NCI-H524 treated with DMSO at 0.1 percent for 48 hours (cell line): ENCODE measurements around the gene OVOL3.
"Not testable (repeated sequence)": the region's sequence is repeated elsewhere in the genome, so short reads cannot be mapped to it uniquely, and the experiment has no call there.

Experiments used
- DNase-seq: peaks from one replicate; lab custom pipeline; 2025; lab: John Stamatoyannopoulos, UW

OVOL3 gene

DNA sequence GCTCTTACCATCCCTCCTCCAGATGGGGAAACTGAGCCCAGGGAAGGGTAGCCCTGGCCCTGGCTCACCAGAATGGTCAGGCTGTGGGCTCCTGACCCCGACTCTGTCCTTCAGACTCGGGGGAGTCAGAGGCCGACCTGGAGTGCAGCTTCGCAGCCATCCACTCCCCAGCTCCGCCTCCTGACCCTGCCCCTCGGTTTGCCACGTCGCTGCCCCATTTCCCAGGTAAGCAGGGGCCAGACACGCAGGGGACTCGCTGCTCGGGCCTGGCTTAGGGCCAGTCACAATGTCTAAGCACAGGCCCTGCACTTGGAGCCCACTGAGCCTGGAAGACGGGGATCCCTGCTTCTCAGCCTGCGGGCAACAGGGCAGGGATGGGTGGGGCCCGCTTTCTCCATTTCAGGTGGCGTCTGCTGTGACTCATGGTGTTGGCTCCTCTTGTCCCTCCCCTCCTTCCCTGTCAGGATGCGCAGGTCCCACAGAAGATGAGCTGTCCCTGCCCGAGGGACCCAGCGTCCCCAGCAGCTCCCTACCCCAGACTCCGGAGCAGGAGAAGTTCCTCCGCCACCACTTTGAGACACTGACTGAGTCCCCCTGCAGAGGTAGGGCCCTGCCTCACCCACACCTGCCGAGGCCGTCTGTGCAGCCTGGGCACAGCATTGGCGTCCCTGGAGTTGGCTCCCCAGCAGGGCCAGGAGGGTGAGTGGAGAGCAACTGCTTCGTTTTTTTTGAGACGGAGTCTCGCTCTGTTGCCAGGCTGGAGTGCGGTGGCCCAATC lies 9.2 kb upstream of the OVOL3 start:
- no peak for DNase-seq

DNA sequence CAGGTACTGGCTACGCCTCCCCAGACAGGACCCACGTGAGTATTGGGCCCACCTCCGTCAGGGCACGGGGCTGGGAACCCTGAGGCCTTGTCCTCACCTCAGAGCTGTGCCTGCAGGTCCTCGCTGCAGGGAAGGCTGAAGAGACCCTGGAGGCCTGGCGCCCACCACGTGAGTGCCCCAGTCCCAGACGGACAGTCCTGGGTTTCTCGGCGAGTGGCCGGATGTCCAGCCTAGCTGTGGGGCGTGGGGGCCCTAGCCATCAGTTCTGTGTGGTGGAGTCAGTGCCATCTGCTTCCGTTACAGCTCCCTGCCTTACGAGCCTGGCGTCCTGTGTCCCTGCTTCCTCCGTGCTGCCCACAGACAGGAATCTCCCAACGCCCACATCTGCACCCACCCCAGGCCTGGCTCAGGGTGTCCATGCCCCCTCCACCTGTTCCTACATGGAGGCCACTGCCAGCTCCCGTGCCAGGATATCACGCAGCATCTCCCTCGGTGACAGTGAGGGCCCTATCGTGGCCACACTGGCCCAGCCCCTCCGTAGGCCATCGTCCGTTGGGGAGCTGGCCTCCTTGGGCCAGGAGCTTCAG lies 7.8 kb upstream of the OVOL3 start:
- DNase-seq, result no peak

DNA sequence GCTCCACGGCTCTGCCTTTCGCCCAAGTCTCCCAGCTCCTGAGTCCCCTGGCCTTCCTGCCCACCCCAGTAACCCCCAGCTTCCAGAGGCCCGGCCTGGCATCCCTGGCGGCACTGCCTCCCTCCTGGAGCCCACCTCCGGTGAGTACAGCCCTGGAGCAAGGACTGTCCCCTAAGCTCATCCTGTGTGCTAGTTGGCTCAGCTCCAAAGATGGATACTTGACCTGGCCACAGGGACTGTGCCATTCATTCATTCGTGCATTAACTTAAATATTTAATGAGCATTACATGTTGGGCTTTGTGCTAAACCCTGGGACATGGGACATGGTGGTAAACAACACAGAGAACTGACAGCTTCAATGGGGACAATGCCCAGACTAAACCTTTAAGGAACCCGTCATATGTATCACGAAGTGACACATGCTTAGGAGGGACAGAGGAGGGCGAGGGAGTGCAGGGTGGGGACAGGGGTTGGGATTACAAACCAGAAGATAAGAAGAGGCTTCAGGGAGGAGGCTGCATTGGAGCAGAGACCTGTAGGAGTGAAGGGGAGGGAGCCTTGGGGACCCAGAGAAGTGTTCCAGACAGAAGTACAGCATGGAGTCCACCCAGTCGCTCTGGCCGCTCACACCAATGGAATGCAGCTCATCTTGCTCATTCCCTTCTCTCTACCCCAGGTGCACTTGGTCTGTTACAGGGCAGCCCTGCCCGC lies 6.9 kb upstream of the OVOL3 start:
- DNase-seq, result no peak

DNA sequence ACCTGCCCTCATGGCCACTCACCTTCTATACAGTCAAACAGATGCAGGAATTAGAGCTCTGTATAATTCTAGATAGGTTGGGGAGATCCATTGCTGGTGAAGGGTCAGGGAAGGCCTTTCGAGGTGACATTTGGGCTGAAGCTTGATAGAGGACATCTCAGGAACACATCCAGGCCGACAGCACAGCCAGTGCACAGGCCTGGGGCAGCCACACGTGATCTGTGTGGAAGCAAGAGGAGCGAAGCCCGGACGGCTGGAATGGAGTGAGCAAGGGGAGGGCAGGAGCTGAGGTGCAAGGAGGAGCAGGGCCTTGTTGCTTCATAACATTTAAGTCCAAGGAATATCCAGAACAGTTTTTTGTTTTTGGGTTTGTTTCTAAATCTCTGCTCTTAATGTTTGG lies 4.5 kb upstream of the OVOL3 start:
- no peak for DNase-seq

DNA sequence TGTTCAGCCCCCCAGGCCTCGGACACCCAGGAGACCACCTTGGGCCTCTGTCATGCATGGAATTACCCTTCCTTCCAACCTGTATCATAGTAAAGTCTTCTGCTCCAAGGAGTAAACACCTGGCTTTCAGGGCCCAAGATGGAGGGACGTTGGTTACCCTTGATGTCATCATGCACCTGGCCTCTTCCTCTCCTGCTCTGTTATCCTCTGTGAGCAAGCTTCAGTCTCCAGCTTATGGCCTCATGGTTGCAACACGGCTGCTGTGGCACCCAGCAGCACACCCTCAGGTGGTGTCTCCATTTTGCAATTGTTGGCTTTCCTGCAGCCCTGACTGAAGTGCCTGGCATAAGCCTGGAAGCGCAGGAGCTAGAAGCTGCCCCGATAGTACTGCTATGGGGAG lies 4.0 kb upstream of the OVOL3 start:
- no peak for DNase-seq

DNA sequence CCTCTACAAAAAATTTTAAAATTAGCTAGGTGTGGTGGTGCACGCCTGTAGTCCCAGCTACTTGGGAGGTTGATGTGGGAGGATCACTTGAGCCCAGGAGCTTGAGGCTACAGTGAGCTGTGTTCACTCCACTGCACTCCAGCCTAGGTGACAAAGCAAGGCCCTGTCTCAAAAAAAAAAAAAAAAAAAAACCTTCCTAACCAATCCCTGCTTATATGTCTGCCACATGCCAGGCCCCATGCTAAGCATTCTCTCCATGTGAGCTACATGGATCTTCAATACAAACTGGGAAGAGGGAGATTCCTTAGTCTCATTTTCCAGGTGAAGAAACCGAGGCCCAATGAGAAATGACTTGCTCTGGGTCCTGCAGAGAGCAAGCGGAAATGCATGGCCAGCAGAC lies 2.3 kb upstream of the OVOL3 start:
- no peak for DNase-seq

DNA sequence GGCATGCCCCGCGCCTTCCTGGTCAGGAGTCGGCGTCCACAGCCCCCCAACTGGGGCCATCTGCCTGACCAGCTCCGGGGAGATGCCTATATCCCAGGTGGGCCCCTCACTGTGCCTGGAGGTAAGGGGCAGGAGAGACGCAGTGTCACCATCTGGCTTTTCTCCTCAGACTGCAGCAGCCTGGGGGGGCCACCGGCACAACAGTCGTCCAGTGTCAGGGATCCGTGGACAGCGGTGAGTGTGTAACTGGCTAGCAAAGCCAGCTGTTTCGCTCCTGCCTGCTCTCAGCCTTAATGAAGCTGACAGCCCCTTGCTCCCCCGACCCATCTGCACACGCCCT lies 227 bp downstream of the OVOL3 start:
- peak; percentile 32 for DNase-seq

DNA sequence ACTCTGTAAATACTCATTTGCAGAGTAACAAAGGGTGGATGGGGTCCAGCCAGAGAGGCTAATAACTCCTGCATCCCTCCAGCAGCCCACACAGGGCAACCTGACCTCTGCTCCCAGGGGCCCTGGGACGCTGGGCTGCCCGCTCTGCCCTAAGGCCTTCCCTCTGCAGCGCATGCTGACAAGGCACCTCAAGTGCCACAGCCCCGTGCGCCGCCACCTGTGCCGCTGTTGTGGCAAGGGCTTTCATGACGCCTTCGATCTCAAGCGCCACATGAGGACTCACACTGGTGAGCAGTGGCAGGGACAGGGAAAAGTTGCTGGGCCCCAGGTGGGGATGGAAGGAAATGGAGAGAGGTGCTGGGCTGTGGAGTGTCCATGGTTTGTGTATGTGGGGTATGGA lies 1.7 kb downstream of the OVOL3 start:
- DNase-seq, result no peak

DNA sequence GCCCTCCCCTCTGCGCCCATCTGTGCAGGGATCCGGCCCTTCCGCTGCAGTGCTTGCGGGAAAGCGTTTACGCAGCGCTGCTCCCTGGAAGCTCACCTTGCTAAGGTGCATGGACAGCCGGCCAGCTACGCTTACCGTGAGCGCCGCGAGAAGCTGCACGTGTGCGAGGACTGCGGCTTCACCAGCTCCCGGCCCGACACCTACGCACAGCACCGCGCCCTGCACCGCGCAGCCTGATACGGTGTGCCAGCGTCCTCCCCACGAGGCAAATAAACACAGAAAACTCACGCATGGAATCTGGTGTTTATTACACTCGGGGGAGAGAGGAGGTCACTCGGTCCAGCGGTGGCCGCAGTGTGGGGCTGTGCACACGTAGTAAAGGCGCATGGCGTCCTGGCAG lies 2.5 kb downstream of the OVOL3 start:
- no peak for DNase-seq

DNA sequence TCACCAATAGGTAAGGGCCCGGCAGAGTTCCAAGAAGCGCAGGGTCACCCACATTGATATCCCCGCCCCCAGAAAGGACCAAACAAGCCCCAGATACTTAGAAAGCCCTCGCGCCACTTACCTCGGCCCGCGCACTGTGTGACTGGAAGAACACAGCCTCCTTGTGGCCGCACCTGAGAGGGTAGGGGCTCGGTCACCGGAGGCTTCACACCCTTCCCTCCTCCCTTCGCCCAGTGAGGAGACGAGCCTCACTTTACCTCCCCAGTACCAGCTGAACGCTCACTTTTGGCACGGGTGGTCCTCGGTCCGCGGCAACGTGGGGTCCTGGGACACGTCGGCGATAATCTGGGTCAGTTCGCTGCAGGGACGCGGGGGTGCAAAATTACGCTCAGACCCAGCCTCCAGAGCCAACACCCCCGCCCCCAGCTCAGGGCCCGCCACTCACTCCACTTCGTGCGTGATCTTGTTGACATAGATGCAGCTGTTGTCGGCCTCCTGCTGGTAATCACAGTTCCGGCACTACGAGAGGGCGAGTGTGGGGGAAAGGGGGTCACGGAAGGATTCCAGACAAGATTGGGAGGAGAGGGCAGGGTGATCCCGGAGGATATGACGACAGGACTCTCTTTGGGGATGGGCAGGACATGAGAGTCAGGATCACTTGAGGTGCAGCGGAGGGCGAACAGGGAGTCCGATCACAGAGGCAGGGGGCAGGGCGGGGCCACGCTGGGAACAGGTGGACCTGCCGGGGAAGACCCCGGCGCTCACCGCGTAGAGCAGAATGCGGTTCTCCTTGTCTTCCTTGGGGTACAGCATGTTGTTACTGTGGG lies 3.2 kb downstream of the OVOL3 start:
- no peak for DNase-seq

DNA sequence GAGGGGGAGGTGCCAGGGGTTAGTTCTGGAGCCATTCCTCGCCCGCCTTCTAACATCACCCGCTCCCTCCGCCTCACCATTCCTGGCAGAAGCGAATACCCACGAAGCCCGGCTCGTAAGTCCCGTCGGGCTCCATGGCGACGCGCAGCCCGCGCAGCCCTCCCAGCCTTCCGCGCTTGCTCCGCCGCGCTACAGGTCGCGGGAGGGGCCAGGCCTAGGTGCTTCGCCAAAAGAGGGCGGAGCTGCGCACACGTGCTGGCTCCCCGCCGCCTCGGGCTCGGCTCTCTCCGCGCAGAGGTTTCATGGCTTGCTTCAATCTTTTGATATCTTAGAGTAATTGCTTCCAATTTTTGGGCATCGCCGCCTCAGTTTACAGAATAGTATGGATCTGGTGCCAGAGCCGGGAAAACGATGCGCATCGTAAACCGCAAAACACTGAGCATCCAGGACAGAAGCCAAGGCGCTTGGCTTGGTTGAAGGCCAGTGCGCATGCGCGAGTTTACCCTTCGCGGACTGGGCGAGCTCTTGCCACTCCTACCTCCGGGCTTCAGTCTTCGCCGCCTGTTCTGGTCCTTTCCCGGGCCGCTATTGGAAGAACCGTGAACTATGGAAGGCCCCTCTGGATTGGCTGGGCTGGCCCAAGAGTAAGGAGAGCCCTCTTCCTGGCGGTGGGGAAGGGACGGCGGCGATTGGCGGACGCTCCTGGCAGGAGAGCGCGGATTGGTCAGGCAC lies 3.9 kb downstream of the OVOL3 start, which contains the start of gene POLR2I:
Gene POLR2I, minus strand, starts transcription at position 155 of the 732 bp plus-strand sequence. Its CDS starts 19 bp downstream, at position 136.
- peak; percentile 100 for DNase-seq

DNA sequence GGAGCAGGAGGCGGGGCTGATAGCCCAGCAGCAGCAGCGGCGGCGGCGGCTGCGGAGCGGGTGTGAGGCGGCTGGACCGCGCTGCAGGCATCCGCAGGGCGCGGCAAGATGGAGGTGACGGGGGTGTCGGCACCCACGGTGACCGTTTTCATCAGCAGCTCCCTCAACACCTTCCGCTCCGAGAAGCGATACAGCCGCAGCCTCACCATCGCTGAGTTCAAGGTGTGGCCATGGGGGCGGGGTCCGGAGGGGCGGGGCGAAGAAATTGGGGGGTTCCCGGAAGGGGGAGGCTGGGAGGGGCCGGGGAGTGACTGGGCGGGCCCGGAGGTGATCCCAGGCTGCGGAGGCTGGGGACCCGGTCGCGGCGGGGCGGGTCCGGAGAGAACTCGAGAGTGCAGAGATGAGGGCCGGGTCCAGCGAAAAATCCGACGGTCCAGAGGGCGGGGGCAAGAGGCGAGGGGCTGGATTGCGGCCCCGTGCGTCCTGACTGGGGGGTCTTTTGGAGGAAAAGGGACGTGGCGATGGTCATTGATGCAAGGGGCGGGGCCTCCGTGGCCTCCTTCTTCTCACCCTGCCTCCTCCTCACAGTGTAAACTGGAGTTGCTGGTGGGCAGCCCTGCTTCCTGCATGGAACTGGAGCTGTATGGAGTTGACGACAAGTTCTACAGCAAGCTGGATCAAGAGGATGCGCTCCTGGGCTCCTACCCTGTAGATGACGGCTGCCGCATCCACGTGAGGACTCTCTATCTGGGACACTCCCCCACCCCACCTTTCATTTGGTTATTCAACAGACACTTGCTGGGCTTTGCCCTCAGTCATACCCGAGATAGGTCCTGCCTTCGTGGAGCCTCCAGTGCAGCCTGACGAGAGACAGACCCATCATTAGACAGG lies 4.8 kb downstream of the OVOL3 start, which contains the start of gene TBCB:
Gene TBCB, plus strand, starts transcription at position 16 of the 891 bp plus-strand sequence. Its CDS starts 93 bp downstream, at position 109.
- no peak for DNase-seq

DNA sequence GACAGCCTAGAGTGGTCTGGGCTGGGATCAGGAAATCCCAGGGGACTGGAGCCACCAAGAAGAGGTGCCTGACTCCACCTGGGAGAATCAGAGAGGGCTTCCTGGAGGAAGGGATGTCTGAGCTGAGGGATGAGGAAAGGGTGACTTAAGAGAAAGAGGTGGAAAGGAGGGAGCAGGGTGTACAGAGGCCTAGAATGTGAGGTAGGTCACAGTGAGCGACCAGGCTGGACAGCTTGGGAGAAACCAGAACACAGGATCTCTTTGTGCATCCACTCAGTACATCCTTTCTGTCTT lies 5.3 kb downstream of the OVOL3 start:
- DNase-seq, result no peak

DNA sequence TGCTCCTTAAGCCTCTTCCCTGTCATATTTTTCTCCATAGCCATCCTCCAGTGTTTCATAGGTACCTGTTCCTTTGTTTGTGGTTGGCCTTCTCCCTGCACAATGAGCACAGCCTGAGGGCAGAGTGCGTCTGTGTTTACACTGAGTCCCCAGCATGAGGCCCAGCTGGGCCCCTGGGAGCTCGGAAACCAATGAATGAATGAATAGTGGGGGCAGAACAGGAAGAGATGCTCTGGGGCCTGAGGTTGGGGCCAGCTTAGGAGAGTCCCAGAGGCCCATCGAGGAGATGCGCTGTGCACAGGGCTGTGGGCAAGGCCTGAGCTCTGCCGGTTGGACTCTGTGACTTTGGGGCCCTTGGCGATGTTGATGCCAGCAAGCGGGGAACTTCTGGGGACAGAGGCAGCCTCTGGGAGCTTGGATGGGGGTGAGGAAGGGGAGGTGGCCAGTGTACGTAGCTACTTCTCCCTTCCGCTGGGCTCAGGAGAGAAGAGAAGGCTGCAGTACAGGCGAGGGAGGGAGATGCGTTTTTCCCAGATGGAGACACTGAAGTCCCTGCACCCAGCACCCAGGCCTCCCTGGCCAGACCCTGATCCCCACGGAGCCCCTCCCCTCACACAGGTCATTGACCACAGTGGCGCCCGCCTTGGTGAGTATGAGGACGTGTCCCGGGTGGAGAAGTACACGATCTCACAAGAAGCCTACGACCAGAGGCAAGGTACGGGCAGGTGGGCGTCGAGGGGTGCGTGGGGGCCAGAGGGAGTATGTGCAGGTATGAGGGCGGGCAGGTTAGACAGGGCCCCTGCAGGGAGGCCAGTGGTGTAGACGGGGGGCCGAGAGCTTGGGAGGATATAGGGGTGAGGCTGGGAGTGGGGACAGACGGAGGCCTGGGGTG lies 9.4 kb downstream of the OVOL3 start:
- no peak for DNase-seq

DNA sequence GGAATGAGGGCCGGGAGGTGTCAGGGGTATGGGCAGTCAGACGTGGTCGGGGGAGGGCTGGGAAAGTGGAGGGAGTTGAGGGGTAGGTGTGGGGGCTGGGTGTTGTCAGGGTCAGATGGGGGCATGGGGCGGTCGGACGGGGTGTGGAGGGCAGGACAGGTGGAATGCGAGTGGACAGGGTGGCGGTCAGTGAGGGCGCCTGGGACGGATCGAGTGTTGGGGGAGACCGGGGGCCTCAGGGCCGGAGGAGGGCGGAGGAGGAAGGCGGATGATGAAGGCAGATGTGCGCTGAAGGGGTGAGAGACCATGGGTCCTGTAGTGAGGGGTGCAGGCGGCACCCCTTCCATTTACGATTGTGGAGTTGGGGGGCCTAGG lies 10.0 kb downstream of the OVOL3 start:
- DNase-seq, result no peak

DNA sequence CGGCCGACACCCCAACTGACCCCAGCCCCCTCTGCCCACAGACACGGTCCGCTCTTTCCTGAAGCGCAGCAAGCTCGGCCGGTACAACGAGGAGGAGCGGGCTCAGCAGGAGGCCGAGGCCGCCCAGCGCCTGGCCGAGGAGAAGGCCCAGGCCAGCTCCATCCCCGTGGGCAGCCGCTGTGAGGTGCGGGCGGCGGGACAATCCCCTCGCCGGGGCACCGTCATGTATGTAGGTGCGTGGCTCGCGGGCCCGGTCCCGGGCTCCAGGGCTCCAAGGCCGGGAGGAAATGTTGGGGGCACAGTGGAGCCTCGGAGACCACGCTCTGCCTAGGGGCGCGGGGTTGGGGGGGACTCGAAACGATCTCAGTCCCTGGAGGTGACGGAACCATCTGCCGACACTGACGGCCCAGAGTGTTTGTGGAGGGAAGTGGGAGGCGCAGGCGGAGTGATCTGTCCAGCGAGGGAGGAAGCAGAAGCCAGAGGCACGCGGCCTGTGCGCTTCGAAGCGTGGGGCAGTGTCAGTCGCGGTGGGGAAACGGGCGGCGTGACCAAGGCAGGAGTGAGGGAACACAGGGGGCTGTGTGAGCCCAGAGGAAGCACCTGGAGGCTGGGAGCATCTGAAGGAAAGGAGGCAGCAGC lies 10.7 kb downstream of the OVOL3 start:
- no peak for DNase-seq

DNA sequence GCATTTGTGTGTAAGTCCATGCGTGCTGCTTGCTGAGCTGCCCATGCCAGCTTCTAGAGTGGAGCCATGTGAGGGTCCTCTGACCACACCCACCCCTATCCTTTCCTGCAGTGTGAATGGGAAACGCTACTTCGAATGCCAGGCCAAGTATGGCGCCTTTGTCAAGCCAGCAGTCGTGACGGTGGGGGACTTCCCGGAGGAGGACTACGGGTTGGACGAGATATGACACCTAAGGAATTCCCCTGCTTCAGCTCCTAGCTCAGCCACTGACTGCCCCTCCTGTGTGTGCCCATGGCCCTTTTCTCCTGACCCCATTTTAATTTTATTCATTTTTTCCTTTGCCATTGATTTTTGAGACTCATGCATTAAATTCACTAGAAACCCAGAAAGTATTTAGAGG lies 14.6 kb downstream of the OVOL3 start:
- DNase-seq, result no peak

DNA sequence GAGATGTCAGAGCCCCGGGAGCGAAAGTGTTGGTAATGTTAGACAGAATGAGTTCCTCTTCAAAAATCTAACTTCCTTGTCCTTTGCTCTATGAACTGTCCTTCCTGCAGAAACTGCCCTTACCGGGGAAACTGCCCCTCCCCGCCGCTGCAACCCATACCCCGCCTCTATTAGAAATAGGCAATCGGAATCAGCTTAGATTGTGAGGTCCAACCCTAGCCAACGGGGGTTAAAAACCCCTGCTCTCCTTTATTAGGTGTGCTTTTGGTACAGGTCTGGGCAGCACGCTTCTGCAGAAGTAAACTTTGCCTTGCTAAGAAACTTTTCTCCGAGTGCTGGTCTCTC lies 17.4 kb downstream of the OVOL3 start:
- no peak for DNase-seq

DNA sequence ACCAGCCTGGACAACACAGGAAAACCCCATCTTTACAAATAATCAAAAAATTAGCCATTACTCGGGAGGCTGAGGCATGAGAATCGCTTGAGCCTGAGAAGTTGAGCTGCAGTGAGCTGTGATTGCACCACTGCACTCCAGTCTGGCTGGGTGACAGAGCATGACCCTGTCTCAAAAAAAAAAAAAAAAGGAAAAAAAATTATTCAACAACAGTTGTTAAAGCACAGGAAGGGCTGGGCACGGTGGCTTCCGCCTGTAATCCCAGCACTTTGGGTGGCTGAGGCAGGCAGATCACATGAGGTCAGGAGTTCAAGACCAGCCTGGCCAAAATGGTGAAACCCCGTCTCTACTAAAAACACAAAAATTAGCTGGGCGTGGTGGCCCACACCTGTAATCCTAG lies 20.3 kb downstream of the OVOL3 start:
- DNase-seq, result not testable (repeated sequence)
